IMR-90 (cell line): Measurements from ENCODE around the gene NRSN1.

ENCODE experiments used
- CEBPB ChIP-seq: IDR thresholded peaks from 2 replicates; pipeline ENCODE4 v1.6.1; 2012; ENCODE audit warnings: low read depth, low read length, improper control_type of control experiment
- CTCF ChIP-seq: conservative IDR thresholded peaks from 2 replicates; pipeline ENCODE4 v1.5.1; 2012; ENCODE audit warnings: mild to moderate bottlenecking, low read depth, low read length, improper control_type of control experiment
- MAZ ChIP-seq: IDR thresholded peaks from 2 replicates; pipeline ENCODE4 v1.6.1; 2012; ENCODE audit warnings: low read depth, mild to moderate bottlenecking, low read length, improper control_type of control experiment, moderate library complexity, borderline replicate concordance

GRCh38 chr6:24079076-24079475 lies 46.9 kb upstream of the NRSN1 start:
- TF ChIP-seq CTCF (no peak), CEBPB (no peak), MAZ (no peak)
